H1 (cell line): ENCODE results near the gene MOB3B. TPM values are rescaled to one million over a fixed set of nuclear protein-coding genes. Genes with fewer than 3 reads are reported as not detected.

Experiments used
- CBX5 ChIP-seq: fragments of 300-800, 300-1000 bp; sonication (generic); IDR thresholded peaks from 2 replicates; pipeline ENCODE4 v1.7.1; 2016; ENCODE audit warnings: antibody characterized with exemption, low read length, low read depth
- CBX8 ChIP-seq: fragments of 300-800, 300-1000 bp; sonication (generic); IDR thresholded peaks from 2 replicates; pipeline ENCODE4 v1.7.1; 2016; ENCODE audit warnings: low read depth, low read length, borderline replicate concordance
- CEBPB ChIP-seq: IDR thresholded peaks from 2 replicates; pipeline ENCODE4 v1.6.1; 2012; ENCODE audit warnings: low read depth, low read length
- CTBP2 ChIP-seq: IDR thresholded peaks from 2 replicates; pipeline ENCODE4 v1.7.0; 2011; ENCODE audit warnings: borderline replicate concordance, mild to moderate bottlenecking, moderate library complexity, mixed read lengths, low read length; ENCODE audit not compliant: insufficient read depth, insufficient read length
- EGR1 ChIP-seq: IDR thresholded peaks from 2 replicates; pipeline ENCODE4 v1.6.1; 2011; ENCODE audit warnings: low read depth, low read length, borderline replicate concordance
- EP300 ChIP-seq, 2 experiments: IDR thresholded peaks; 1 replicate in 1 of 2; 2 replicates in 1 of 2; pipeline ENCODE4 v1.6.1; 2011 to 2012; ENCODE audit warnings: low read depth in 2 of 2, low read length in 2 of 2, mild to moderate bottlenecking in 2 of 2, borderline replicate concordance in 1 of 2, inconsistent platforms in 1 of 2, moderate library complexity in 1 of 2
- JUN ChIP-seq: IDR thresholded peaks from 2 replicates; pipeline ENCODE4 v1.6.1; 2011; ENCODE audit warnings: low read depth, mild to moderate bottlenecking, improper control_type of control experiment, low read length
- RAD21 ChIP-seq, 2 experiments: IDR thresholded peaks in 1 of 2; conservative IDR thresholded peaks in 1 of 2; 2 replicates each; pipeline ENCODE4 v1.6.1; 2011; ENCODE audit warnings: low read depth in 2 of 2, low read length in 2 of 2, improper control_type of control experiment in 1 of 2, inconsistent platforms in 1 of 2, mild to moderate bottlenecking in 1 of 2, moderate library complexity in 1 of 2
- RXRA ChIP-seq: IDR thresholded peaks from 2 replicates; pipeline ENCODE4 v1.6.1; 2011; ENCODE audit warnings: low read depth, mild to moderate bottlenecking, low read length, moderate library complexity; ENCODE audit not compliant: insufficient read depth
- SIN3A ChIP-seq, 2 experiments: IDR thresholded peaks in 1 of 2; conservative IDR thresholded peaks in 1 of 2; 2 replicates each; pipeline ENCODE4 v1.6.1; 2011 to 2012; ENCODE audit warnings: low read length in 2 of 2, improper control_type of control experiment in 1 of 2, low read depth in 1 of 2, mild to moderate bottlenecking in 1 of 2
- SRF ChIP-seq: IDR thresholded peaks from 2 replicates; pipeline ENCODE4 v1.6.1; 2011; ENCODE audit warnings: mild to moderate bottlenecking, low read depth, low read length, moderate library complexity
- TAF7 ChIP-seq: optimal IDR thresholded peaks from 2 replicates; pipeline ENCODE3; 2011; ENCODE audit warnings: low read depth, mild to moderate bottlenecking, inconsistent platforms, low read length, moderate library complexity, borderline replicate concordance
- YY1 ChIP-seq: IDR thresholded peaks from 2 replicates; pipeline ENCODE4 v1.6.1; 2011; ENCODE audit warnings: low read depth, mild to moderate bottlenecking, low read length
- polyA plus RNA-seq, 7 experiments: library from polyadenylated mRNA; depleted of rRNA in 3 of 7; stranded (reverse) in 5 of 7; unstranded in 2 of 7; fragments of >200 nt in 5 of 7; fragments of 200-250 nt in 2 of 7; gene quantifications; 1 replicate in 5 of 7; 2 replicates in 1 of 7; 4 replicates in 1 of 7; pipeline versions ENCODE4 v1.2.1 to v1.2.3, GENCODE V29; 2011 to 2013; ENCODE audit warnings: missing spikeins in 2 of 7, mixed read lengths in 2 of 7
- total RNA-seq: library from RNA; stranded (reverse); fragmentation: NEBNext Ultra II Directional; extraction: Animal tissue kit (Norgen Biotek cat#: 25700); gene quantifications from 2 replicates; pipeline ENCODE4 v1.2.1, GENCODE V29; 2021
- TF ChIP-seq, protein P1 (sequence below), 3 experiments: IDR thresholded peaks; 1 replicate in 2 of 3; 2 replicates in 1 of 3; pipeline versions ENCODE4 v1.5.1 to v1.6.1; 2011; ENCODE audit warnings: low read length in 3 of 3, mild to moderate bottlenecking in 3 of 3, inconsistent platforms in 2 of 3, low read depth in 1 of 3, moderate library complexity in 1 of 3; ENCODE audit not compliant: insufficient read depth in 1 of 3; ENCODE audit errors: control extremely low read depth in 1 of 3
- TF ChIP-seq, protein P2 (sequence below): IDR thresholded peaks from 2 replicates; pipeline ENCODE4 v1.6.1; 2011; ENCODE audit warnings: low read length, improper control_type of control experiment
- TF ChIP-seq, protein P3 (sequence below): IDR thresholded peaks from 2 replicates; pipeline ENCODE4 v1.6.1; 2011; ENCODE audit warnings: low read depth, mild to moderate bottlenecking, low read length; ENCODE audit not compliant: insufficient read depth

MOB3B gene
- total and polyA plus RNA-seq, 2 of the 8 experiments (the other 6 are each of a cell fraction or from before 2014, with no cell fraction given) = 12.7 to 16.1 TPM

DNA sequence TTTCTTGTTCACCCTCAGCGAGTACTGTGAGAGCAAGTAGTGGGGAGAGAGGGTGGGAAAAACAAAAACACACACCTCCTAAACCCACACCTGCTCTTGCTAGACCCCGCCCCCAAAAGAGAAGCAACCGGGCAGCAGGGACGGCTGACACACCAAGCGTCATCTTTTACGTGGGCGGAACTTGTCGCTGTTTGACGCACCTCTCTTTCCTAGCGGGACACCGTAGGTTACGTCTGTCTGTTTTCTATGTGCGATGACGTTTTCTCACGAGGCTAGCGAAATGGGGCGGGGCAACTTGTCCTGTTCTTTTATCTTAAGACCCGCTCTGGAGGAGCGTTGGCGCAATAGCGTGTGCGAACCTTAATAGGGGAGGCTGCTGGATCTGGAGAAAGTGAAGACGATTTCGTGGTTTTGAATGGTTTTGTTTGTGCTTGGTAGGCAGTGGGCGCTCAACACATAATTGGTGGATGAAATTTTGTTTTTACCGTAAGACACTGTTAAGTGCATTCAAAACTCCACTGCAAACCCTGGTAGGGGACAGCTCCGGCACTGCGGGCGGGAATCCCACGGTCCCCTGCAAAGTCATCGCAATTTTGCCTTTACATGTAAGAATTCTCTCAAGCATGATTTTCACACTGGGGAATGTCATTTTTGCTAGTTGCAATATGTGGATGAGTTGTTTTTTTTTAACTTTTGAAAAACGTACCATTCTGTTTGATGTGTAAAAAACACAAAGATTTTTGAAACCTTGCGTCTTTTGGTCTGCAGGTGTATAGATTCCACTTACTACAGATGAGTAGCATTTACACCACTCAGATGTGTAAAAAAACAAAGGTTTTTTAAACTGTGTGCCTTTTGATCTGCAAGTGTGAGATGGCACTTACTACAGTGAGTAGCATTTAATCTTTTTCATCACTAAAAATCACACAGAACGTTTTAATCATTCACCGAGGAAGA lies 44.3 kb upstream of the MOB3B start (continued):
- TF ChIP-seq TAF7 (peak; percentile 74), SRF (no peak), YY1 (peak; percentile 78; the same call in 1 of the 2 replicates), EP300 (IDR thresholded peaks at IDR 0.05; ENCODE audit: borderline replicate concordance in 1 of 2, low read depth in 2 of 2, low read length in 2 of 2) (0 out of 3 replicates have a peak, but pooled peaks of 1 of the 2 experiments have one; percentile 35), CTBP2 (no peak), RXRA (no peak), EGR1 (peak; percentile 96), SIN3A (conservative IDR thresholded peaks at IDR 0.05 in 1 of 2, IDR thresholded peaks at IDR 0.05 in 1 of 2; ENCODE audit: low read depth in 1 of 2, low read length in 2 of 2) (peak in 1 of 2 experiments; percentile 91; a peak in 2 of 4 replicates), CBX8 (no peak), CBX5 (no peak), CEBPB (peak; percentile 66), JUN (0 out of 2 replicates have a peak, but pooled peaks have one; percentile 16), RAD21 (IDR thresholded peaks at IDR 0.05 in 1 of 2, conservative IDR thresholded peaks at IDR 0.05 in 1 of 2; ENCODE audit: low read depth in 2 of 2, low read length in 2 of 2) (no peak; a peak in 2 of 4 replicates)
- TF ChIP-seq, protein P1, sequence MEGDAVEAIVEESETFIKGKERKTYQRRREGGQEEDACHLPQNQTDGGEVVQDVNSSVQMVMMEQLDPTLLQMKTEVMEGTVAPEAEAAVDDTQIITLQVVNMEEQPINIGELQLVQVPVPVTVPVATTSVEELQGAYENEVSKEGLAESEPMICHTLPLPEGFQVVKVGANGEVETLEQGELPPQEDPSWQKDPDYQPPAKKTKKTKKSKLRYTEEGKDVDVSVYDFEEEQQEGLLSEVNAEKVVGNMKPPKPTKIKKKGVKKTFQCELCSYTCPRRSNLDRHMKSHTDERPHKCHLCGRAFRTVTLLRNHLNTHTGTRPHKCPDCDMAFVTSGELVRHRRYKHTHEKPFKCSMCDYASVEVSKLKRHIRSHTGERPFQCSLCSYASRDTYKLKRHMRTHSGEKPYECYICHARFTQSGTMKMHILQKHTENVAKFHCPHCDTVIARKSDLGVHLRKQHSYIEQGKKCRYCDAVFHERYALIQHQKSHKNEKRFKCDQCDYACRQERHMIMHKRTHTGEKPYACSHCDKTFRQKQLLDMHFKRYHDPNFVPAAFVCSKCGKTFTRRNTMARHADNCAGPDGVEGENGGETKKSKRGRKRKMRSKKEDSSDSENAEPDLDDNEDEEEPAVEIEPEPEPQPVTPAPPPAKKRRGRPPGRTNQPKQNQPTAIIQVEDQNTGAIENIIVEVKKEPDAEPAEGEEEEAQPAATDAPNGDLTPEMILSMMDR (IDR thresholded peaks at IDR 0.05; ENCODE audit: control extremely low read depth in 1 of 3, insufficient read depth in 1 of 3, low read depth in 1 of 3, low read length in 3 of 3) = no peak
- TF ChIP-seq, protein P2, sequence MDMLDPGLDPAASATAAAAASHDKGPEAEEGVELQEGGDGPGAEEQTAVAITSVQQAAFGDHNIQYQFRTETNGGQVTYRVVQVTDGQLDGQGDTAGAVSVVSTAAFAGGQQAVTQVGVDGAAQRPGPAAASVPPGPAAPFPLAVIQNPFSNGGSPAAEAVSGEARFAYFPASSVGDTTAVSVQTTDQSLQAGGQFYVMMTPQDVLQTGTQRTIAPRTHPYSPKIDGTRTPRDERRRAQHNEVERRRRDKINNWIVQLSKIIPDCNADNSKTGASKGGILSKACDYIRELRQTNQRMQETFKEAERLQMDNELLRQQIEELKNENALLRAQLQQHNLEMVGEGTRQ = peak; percentile 19; the same call in 1 of the 2 replicates
- TF ChIP-seq, protein P3, sequence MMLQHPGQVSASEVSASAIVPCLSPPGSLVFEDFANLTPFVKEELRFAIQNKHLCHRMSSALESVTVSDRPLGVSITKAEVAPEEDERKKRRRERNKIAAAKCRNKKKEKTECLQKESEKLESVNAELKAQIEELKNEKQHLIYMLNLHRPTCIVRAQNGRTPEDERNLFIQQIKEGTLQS = no peak
